ENCODE data around the gene GCN1. TPM values are rescaled to one million over a fixed set of nuclear protein-coding genes. Genes with fewer than 3 reads are reported as not detected.
"Not testable (repeated sequence)": the region's sequence is repeated elsewhere in the genome, so short reads cannot be mapped to it uniquely, and the experiment has no call there.

GCN1 gene
- polyA plus RNA-seq, 2 of the 4 experiments (the other 2 are of a cell fraction) = 43.2 to 64.1 TPM

DNA sequence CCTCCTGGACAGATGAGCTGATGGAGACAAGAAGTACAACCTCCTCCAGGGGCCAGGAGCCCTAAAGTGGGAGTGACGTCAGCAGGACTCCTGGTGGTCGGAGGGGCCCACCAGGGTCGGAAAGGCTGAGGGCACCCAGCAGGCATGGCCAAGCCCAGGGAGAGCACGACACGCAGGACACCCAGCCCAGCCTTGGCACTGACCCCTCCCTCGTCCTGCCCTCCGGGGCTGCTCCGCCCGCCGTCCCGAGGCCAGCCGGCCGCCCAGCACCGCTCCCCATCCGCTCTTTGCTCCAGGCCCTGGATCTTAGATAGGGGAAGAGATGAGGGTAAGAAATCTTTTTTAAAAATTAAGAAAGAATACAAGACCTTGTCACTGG lies 20.8 kb upstream of the GCN1 start:
- ChIA-PET CTCF (interaction anchor here (1.2 kb wide), 1 partner anchor 13 kb away, joined by 5 read pairs; no protein-coding TSS in a partner anchor), POLR2A (interaction anchor here (1.0 kb wide), 1 partner anchor 14 kb away, joined by 4 read pairs; the partner anchor contains the start of gene RPLP0)
- H3K4me1 ChIP-seq = no peaks in the 10 kb centered on the region
- FAIRE-seq = no peak
- DNase-seq (ENCODE audit: low read depth in 1 of 2, low spot score in 1 of 2) = no peak
- 85% methylated on average over 15 of the region's 15 CpGs for WGBS (ENCODE audit: missing lambda C conversion rate)
- TF ChIP-seq CBX8 (IDR thresholded peaks at IDR 0.05) = no peak
- TF ChIP-seq, protein P1, sequence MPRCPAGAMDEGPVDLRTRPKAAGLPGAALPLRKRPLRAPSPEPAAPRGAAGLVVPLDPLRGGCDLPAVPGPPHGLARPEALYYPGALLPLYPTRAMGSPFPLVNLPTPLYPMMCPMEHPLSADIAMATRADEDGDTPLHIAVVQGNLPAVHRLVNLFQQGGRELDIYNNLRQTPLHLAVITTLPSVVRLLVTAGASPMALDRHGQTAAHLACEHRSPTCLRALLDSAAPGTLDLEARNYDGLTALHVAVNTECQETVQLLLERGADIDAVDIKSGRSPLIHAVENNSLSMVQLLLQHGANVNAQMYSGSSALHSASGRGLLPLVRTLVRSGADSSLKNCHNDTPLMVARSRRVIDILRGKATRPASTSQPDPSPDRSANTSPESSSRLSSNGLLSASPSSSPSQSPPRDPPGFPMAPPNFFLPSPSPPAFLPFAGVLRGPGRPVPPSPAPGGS (IDR thresholded peaks at IDR 0.05) = no peak
- TF ChIP-seq, protein P2, sequence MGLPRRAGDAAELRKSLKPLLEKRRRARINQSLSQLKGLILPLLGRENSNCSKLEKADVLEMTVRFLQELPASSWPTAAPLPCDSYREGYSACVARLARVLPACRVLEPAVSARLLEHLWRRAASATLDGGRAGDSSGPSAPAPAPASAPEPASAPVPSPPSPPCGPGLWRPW (IDR thresholded peaks at IDR 0.05) = no peak
- H3K4me2 ChIP-seq = no peak overlapping the region
- H3K4me3 ChIP-seq = no peak overlapping the region
- ATAC-seq = peak in 1 of 2 experiments; percentile 5; a peak in 1 of 6 replicates
- no peaks in the 10 kb centered on the region for H3K9me3 ChIP-seq
- H3K27ac ChIP-seq = no peak overlapping the region

DNA sequence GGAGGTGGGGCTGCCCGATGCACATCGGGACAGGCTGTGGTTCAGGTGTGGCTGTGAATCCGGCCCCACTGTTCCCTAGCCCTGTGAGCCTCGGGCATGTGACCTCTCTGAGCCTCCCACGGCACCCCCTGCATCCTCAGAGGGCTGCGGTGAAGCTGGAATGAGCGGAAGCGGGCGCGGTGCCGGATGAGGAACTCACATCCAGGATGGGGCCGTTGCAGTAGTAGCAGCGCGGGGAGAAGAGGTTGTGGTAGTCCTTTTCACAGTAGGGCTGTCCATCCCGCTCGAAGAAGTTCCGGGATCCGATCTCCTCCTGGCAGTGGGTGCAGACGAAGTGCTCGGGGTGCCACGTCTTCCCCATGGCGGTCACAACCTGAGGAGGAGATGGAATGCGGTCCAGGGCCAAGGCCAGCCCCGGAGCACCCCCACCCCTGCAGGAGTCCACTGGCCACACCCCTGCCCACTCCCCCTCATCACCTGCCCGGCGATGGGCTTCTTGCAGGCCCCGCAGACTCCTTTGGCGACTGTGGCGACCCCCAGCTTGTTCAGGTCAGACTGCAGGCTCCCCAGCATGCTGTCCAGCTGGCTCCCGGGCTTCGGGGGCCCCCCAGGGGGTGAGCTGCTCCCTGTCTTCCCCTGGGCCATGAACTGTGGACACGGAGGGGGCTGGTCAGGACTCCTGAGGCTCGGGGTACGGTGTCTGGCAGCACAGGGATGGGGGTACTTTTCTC lies 20.3 kb upstream of the GCN1 start:
- POLR2A ChIA-PET = interaction anchor here (0.6 to 1.0 kb wide), 2 partner anchors 14 kb away, joined by 3 to 4 read pairs; partner anchors contain the start of gene RPLP0
- CTCF ChIA-PET = interaction anchor here (0.7 to 1.2 kb wide), 2 partner anchors 14 kb away, joined by 3 to 5 read pairs; partner anchors contain the start of gene RPLP0
- no peak for ATAC-seq

DNA sequence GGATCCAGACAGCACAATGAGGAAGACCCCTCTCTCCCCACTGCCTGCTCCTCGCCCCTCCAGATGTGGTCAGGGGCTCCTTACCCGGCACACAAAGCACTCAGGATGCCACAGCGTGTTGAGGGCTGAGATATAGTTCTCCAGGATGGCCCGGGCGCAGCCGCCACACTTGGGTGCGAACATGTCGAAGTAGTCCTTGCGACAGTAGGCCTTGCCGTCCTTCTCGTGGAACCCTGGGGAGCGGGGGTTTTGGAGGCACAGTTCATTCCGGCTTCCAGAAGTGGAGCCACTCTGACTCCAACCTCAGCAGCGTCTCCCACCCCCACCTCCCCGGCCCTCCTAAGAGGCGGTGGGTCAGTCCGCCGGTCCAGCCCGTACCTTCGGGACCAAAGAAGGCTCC lies 19.2 kb upstream of the GCN1 start:
- POLR2A ChIA-PET = interaction anchor here (0.6 to 1.9 kb wide), 2 partner anchors 13 kb away, joined by 3 to 8 read pairs; partner anchors contain the start of gene RPLP0
- DNase-seq (ENCODE audit: low read depth in 1 of 2, low spot score in 1 of 2) = no peak
- ATAC-seq = no peak
- TF ChIP-seq RAD21 (conservative IDR thresholded peaks at IDR 0.05 in 1 of 2, IDR thresholded peaks at IDR 0.05 in 1 of 2) (no peak), EHMT2 (IDR thresholded peaks at IDR 0.05; ENCODE audit: low read depth) (no peak), POLR2AphosphoS2 (conservative IDR thresholded peaks at IDR 0.05; ENCODE audit: low read length) (no peak), JUN (IDR thresholded peaks at IDR 0.05) (no peak), MYC (IDR thresholded peaks at IDR 0.05; ENCODE audit: borderline replicate concordance, low read length) (no peak), CBX2 (IDR thresholded peaks at IDR 0.05; ENCODE audit: borderline replicate concordance, low read depth) (no peak), HOXB5 (CRISPR knock-in tag; IDR thresholded peaks at IDR 0.05) (no peak), CHD2 (IDR thresholded peaks at IDR 0.05; ENCODE audit: low read length, partially characterized antibody) (no peak), ZC3H11A (IDR thresholded peaks at IDR 0.05) (no peak), ESRRA (IDR thresholded peaks at IDR 0.05; ENCODE audit: borderline replicate concordance, low read length) (no peak)
- TF ChIP-seq, protein P1 (IDR thresholded peaks at IDR 0.05) = no peak
- TF ChIP-seq, protein P3, sequence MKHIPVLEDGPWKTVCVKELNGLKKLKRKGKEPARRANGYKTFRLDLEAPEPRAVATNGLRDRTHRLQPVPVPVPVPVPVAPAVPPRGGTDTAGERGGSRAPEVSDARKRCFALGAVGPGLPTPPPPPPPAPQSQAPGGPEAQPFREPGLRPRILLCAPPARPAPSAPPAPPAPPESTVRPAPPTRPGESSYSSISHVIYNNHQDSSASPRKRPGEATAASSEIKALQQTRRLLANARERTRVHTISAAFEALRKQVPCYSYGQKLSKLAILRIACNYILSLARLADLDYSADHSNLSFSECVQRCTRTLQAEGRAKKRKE (CRISPR knock-in tag; IDR thresholded peaks at IDR 0.05; ENCODE audit: low read depth) = no peak
- TF ChIP-seq, protein P4, sequence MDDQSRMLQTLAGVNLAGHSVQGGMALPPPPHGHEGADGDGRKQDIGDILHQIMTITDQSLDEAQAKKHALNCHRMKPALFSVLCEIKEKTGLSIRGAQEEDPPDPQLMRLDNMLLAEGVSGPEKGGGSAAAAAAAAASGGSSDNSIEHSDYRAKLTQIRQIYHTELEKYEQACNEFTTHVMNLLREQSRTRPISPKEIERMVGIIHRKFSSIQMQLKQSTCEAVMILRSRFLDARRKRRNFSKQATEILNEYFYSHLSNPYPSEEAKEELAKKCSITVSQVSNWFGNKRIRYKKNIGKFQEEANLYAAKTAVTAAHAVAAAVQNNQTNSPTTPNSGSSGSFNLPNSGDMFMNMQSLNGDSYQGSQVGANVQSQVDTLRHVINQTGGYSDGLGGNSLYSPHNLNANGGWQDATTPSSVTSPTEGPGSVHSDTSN (IDR thresholded peaks at IDR 0.05) = no peak
- TF ChIP-seq, protein P5, sequence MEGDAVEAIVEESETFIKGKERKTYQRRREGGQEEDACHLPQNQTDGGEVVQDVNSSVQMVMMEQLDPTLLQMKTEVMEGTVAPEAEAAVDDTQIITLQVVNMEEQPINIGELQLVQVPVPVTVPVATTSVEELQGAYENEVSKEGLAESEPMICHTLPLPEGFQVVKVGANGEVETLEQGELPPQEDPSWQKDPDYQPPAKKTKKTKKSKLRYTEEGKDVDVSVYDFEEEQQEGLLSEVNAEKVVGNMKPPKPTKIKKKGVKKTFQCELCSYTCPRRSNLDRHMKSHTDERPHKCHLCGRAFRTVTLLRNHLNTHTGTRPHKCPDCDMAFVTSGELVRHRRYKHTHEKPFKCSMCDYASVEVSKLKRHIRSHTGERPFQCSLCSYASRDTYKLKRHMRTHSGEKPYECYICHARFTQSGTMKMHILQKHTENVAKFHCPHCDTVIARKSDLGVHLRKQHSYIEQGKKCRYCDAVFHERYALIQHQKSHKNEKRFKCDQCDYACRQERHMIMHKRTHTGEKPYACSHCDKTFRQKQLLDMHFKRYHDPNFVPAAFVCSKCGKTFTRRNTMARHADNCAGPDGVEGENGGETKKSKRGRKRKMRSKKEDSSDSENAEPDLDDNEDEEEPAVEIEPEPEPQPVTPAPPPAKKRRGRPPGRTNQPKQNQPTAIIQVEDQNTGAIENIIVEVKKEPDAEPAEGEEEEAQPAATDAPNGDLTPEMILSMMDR (IDR thresholded peaks at IDR 0.05) = no peak
- H3K4me2 ChIP-seq = no peak overlapping the region
- 97% methylated on average over 13 of the region's 20 CpGs for WGBS (ENCODE audit: missing lambda C conversion rate)
- H3K27ac ChIP-seq = no peak overlapping the region
- CTCF ChIA-PET = interaction anchor here (0.7 kb wide), 2 partner anchors 12 to 14 kb away, joined by 3 read pairs; partner anchors contain the start of gene RPLP0
- H3K4me1 ChIP-seq = no peaks in the 10 kb centered on the region
- H3K4me3 ChIP-seq = no peak overlapping the region
- H3K9me3 ChIP-seq = no peaks in the 10 kb centered on the region
- FAIRE-seq = no peak

More for the DNA sequence above, 20.3 kb upstream of the GCN1 start:
- Histone ChIP-seq H3K27ac (no peak overlapping the region), H3K9me3 (no peaks in the 10 kb centered on the region), H3K4me1 (no peaks in the 10 kb centered on the region), H3K4me2 (no peak overlapping the region), H3K4me3 (no peak overlapping the region)
- TF ChIP-seq HOXA7 (CRISPR knock-in tag; IDR thresholded peaks at IDR 0.05) (no peak), CBX2 (IDR thresholded peaks at IDR 0.05; ENCODE audit: borderline replicate concordance, low read depth) (no peak), MYC (IDR thresholded peaks at IDR 0.05; ENCODE audit: borderline replicate concordance, low read length) (no peak)
- WGBS (ENCODE audit: missing lambda C conversion rate) = 93% methylated on average over 31 of the region's 34 CpGs
- no peak for FAIRE-seq
- DNase-seq (ENCODE audit: low read depth in 1 of 2, low spot score in 1 of 2) = no peak

DNA sequence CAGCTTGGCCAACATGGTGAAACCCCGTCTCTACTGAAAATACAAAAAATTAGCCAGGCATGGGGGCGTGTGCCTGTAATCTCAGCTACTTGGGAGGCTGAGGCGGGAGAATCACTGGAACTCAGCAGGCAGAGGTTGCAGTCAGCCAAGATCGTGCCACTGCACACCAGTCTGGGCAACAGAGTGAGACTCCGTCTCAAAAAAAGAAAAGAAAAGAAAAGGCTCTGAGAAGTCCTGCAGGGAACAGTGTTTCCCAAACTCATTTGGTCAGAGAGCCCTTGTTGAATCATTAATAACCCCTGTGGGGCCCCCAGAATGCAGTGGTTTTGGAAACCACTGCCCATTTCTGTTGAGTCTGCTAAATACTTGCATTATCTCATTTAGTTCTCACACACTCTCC lies 18.7 kb upstream of the GCN1 start:
- ChIA-PET CTCF (interaction anchor here (0.9 to 18.1 kb wide), 4 partner anchors 9 to 53 kb away, joined by 3 to 308 read pairs (median 6); no protein-coding TSS in a partner anchor), POLR2A (interaction anchor here (1.9 kb wide), 1 partner anchor 12 kb away, joined by 8 read pairs; the partner anchor contains the start of gene RPLP0)
- H3K4me3 ChIP-seq; H3K4me1 ChIP-seq; H3K27ac ChIP-seq; H3K4me2 ChIP-seq; FAIRE-seq; ATAC-seq; H3K9me3 ChIP-seq; DNase-seq (ENCODE audit: low read depth in 1 of 2, low spot score in 1 of 2): not testable (repeated sequence)
- WGBS (ENCODE audit: missing lambda C conversion rate) = 92% methylated on average over 5 of the region's 5 CpGs
